Ovary (tissue), 3 donors: Measurements from ENCODE around the gene RAD50.

Experiments
- POLR2A ChIP-seq: fragments of 450-650 bp; IDR thresholded peaks from one replicate; pipeline ENCODE4 v1.6.1; 2017; ENCODE audit warnings: antibody characterized with exemption, mild to moderate bottlenecking, moderate library complexity
- TF ChIP-seq, protein P1 (sequence below), 3 donors: fragments of 450-650 bp in 2 of 3; fragments of 200-600 bp in 1 of 3; IDR thresholded peaks; one replicate each; pipeline versions ENCODE4 v1.5.1 to v1.8.0; 2016 to 2022; ENCODE audit warnings: antibody characterized with exemption in 3 of 3, mild to moderate bottlenecking in 1 of 3
- donor health status: DM: no; HTN: no; CAD: no.

DNA sequence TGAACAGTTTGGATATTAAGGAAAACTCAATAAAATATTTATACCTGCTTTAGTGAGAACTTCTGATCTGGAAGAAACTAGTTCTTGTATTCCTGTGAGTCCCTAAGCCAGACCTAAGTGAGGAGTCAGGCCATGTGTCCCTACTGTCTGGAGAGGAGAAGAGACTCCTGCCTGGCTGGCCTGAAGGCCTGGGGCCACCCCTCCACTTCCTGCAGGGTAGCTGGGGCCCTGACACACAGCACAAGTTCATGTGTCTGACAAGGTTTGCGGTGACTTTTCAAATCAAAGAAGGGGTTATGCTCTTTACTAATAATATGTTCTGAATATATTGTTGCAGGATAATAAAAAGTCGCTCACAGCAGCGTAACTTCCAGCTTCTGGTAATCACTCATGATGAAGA is 85.1 kb downstream of the RAD50 start:
- no peak for TF ChIP-seq POLR2A
- TF ChIP-seq, protein P1, sequence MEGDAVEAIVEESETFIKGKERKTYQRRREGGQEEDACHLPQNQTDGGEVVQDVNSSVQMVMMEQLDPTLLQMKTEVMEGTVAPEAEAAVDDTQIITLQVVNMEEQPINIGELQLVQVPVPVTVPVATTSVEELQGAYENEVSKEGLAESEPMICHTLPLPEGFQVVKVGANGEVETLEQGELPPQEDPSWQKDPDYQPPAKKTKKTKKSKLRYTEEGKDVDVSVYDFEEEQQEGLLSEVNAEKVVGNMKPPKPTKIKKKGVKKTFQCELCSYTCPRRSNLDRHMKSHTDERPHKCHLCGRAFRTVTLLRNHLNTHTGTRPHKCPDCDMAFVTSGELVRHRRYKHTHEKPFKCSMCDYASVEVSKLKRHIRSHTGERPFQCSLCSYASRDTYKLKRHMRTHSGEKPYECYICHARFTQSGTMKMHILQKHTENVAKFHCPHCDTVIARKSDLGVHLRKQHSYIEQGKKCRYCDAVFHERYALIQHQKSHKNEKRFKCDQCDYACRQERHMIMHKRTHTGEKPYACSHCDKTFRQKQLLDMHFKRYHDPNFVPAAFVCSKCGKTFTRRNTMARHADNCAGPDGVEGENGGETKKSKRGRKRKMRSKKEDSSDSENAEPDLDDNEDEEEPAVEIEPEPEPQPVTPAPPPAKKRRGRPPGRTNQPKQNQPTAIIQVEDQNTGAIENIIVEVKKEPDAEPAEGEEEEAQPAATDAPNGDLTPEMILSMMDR (IDR thresholded peaks at IDR 0.05): no peak
